A549 (cell line): ENCODE measurements around the gene STXBP2.

Source experiments
- EP300 ChIP-seq, 2 experiments: fragments of >200 bp; sonication (Bioruptor Twin); formaldehyde crosslinking; IDR thresholded peaks; 2 replicates in 1 of 2; 3 replicates in 1 of 2; pipeline ENCODE4 v1.6.1; 2016 to 2017
- KDM5A ChIP-seq: fragments of 200-600 bp; sonication (generic); IDR thresholded peaks from 2 replicates; pipeline ENCODE4 v1.6.1; 2016; ENCODE audit warnings: antibody characterized with exemption, mild to moderate bottlenecking
- MAFK ChIP-seq: fragments of 450-650 bp; IDR thresholded peaks from 2 replicates; pipeline ENCODE4 v1.6.1; 2014; ENCODE audit not compliant: partially characterized antibody
- POLR2A ChIP-seq: IDR thresholded peaks from 2 replicates; pipeline ENCODE4 v1.6.1; 2012; ENCODE audit warnings: mild to moderate bottlenecking, low read length
- TF ChIP-seq, protein P1 (sequence below): fragments of >200 bp; sonication (Bioruptor Twin); formaldehyde crosslinking; IDR thresholded peaks from 3 replicates; pipeline ENCODE4 v1.5.1; 2016

DNA sequence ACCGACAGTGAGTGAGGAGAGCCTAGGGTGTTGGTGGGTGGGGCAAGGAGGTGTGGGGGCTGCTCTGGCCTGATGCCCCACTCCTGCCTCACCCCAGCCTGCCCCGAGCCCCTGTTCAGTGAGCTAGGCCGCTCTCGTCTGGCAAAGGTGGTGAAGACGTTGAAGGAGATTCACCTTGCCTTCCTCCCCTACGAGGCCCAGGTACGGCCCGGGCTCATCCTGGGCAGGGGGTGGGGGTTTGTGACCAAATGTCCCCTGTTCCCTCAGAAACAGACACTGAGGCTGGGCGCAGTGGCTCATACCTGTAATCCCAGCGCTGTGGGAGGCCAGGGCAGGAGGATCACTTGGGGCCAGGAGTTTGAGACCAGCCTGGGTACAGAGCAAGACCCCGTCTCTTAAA is 3.9 kb downstream of the STXBP2 start:
- TF ChIP-seq POLR2A (no peak), EP300 (IDR thresholded peaks at IDR 0.05) (no peak), MAFK (no peak), KDM5A (no peak)
- TF ChIP-seq, protein P1, sequence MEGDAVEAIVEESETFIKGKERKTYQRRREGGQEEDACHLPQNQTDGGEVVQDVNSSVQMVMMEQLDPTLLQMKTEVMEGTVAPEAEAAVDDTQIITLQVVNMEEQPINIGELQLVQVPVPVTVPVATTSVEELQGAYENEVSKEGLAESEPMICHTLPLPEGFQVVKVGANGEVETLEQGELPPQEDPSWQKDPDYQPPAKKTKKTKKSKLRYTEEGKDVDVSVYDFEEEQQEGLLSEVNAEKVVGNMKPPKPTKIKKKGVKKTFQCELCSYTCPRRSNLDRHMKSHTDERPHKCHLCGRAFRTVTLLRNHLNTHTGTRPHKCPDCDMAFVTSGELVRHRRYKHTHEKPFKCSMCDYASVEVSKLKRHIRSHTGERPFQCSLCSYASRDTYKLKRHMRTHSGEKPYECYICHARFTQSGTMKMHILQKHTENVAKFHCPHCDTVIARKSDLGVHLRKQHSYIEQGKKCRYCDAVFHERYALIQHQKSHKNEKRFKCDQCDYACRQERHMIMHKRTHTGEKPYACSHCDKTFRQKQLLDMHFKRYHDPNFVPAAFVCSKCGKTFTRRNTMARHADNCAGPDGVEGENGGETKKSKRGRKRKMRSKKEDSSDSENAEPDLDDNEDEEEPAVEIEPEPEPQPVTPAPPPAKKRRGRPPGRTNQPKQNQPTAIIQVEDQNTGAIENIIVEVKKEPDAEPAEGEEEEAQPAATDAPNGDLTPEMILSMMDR = no peak
